HG03064 (cell line): ENCODE data around the gene PRLR.

ENCODE experiments used
- ATAC-seq: cut with Tn5 transposase; IDR thresholded peaks from one replicate; pipeline ENCODE4 v1.9.1; 2021; ENCODE audit warnings: low read depth; ENCODE audit not compliant: unreplicated experiment

The PRLR gene

GRCh38 chr5:35162848-35163709 is 67.2 kb downstream of the PRLR start:
- no peak for ATAC-seq

GRCh38 chr5:35161652-35162273 is 68.5 kb downstream of the PRLR start:
- no peak for ATAC-seq

- no peak for ATAC-seq
Observed at GRCh38 chr5:35160486-35161116, 69.7 kb downstream of the PRLR start.

- no peak for ATAC-seq
Observed at GRCh38 chr5:35159370-35159742, 70.9 kb downstream of the PRLR start.

- no peak for ATAC-seq
Observed at GRCh38 chr5:35158622-35159369, 71.5 kb downstream of the PRLR start.

- no peak for ATAC-seq
Observed at GRCh38 chr5:35158204-35158603, 72.1 kb downstream of the PRLR start.

GRCh38 chr5:35153375-35153932 is 76.8 kb downstream of the PRLR start:
- no peak for ATAC-seq

GRCh38 chr5:35152733-35153132 is 77.6 kb downstream of the PRLR start:
- no peak for ATAC-seq

GRCh38 chr5:35151146-35151920 is 79.0 kb downstream of the PRLR start:
- ATAC-seq: no peak

- ATAC-seq: no peak
Observed at GRCh38 chr5:35149041-35149440, 81.2 kb downstream of the PRLR start.

GRCh38 chr5:35146406-35146805 is 83.9 kb downstream of the PRLR start:
- no peak for ATAC-seq

- ATAC-seq: no peak
Observed at GRCh38 chr5:35145691-35146317, 84.5 kb downstream of the PRLR start.

GRCh38 chr5:35145012-35145411 is 85.3 kb downstream of the PRLR start:
- ATAC-seq: no peak

- ATAC-seq: no peak
Observed at GRCh38 chr5:35143841-35144240, 86.4 kb downstream of the PRLR start.

GRCh38 chr5:35141739-35142138 is 88.5 kb downstream of the PRLR start:
- no peak for ATAC-seq

- ATAC-seq: no peak
Observed at GRCh38 chr5:35138232-35138631, 92.1 kb downstream of the PRLR start.

GRCh38 chr5:35136386-35136785 is 93.9 kb downstream of the PRLR start:
- no peak for ATAC-seq

GRCh38 chr5:35135239-35135700 is 95.0 kb downstream of the PRLR start:
- no peak for ATAC-seq

GRCh38 chr5:35134278-35135030 is 95.8 kb downstream of the PRLR start:
- ATAC-seq: no peak
